ENCODE data around the gene MOB3A. TPM values are rescaled to one million over a fixed set of nuclear protein-coding genes. Genes with fewer than 3 reads are reported as not detected.

Gene MOB3A
- total and polyA plus RNA-seq, 2 of the 13 experiments (the other 11 are each of a cell fraction or from before 2014, with no cell fraction given) = 3.5 to 17.8 TPM

GRCh38 chr19:2060884-2061494 is 35.1 kb downstream of the MOB3A start (continued):
- no peak for TF ChIP-seq CERS6 (CRISPR knock-in tag; IDR thresholded peaks at IDR 0.05)
- TF ChIP-seq TFAP4 (IDR thresholded peaks at IDR 0.05; ENCODE audit: borderline replicate concordance, low read depth) = no peak
- TF ChIP-seq DDIT3 (CRISPR knock-in tag; IDR thresholded peaks at IDR 0.05) = no peak
- peak; percentile 86; the same call in 1 of the 2 replicates for TF ChIP-seq PRDM15 (CRISPR knock-in tag; IDR thresholded peaks at IDR 0.05)
- no peak for TF ChIP-seq ZBTB37 (CRISPR knock-in tag; IDR thresholded peaks at IDR 0.05)
- TF ChIP-seq STAT6 (CRISPR knock-in tag; IDR thresholded peaks at IDR 0.05; ENCODE audit: borderline replicate concordance) = no peak
- TF ChIP-seq ZNF691 (CRISPR knock-in tag; IDR thresholded peaks at IDR 0.05; ENCODE audit: borderline replicate concordance, low read depth) = peak; percentile 57
- peak; percentile 64 for TF ChIP-seq ZNF687 (CRISPR knock-in tag; IDR thresholded peaks at IDR 0.05)
- peak; percentile 33 for TF ChIP-seq ZGPAT (CRISPR knock-in tag; IDR thresholded peaks at IDR 0.05)
- TF ChIP-seq ZNF616 (CRISPR knock-in tag; IDR thresholded peaks at IDR 0.05; ENCODE audit: low read depth) = no peak

Data from HepG2 (cell line).